ENCODE measurements around the gene DIS3L2. TPM values are rescaled to one million over a fixed set of nuclear protein-coding genes. Genes with fewer than 3 reads are reported as not detected.
A peak's percentile ranks its signal among the peaks of the same experiment; 100 is the strongest.

Gene DIS3L2
- total and polyA plus RNA-seq, 12 donors, result 20.0 to 54.7 (median 30.5) TPM

GRCh38 chr2:232075080-232075479 is 113.6 kb downstream of the DIS3L2 start:
- intact Hi-C loops (cut with DNase I), result no loop called here
- H3K4me3 ChIP-seq, result no peak overlapping the region
- no peaks in the 10 kb centered on the region for H3K4me1 ChIP-seq (replicated peaks in 1 of 2)
- peak in 3 of 7 donors; percentile 26 to 52 (median 30) for DNase-seq
- no peak overlapping the region for H3K27ac ChIP-seq
- 53 to 64% (median 58%) methylated on average over 1 of the region's 1 CpG for WGBS, 4 donors
- H3K27me3 ChIP-seq, result no peaks in the 10 kb centered on the region
- no peaks in the 10 kb centered on the region for H3K9me3 ChIP-seq (replicated peaks in 1 of 3)
- no peaks in the 10 kb centered on the region for H3K36me3 ChIP-seq (replicated peaks in 1 of 2)
- TF ChIP-seq POLR2A (IDR thresholded peaks at IDR 0.05) (no peak), CTCF (IDR thresholded peaks at IDR 0.05) (no peak)

GRCh38 chr2:232075859-232076258 is 114.3 kb downstream of the DIS3L2 start:
- DNase-seq, result no peak
- Histone ChIP-seq H3K36me3 (replicated peaks in 1 of 2) (no peaks in the 10 kb centered on the region), H3K4me3 (no peak overlapping the region), H3K27me3 (no peaks in the 10 kb centered on the region), H3K9me3 (replicated peaks in 1 of 3) (no peaks in the 10 kb centered on the region), H3K4me1 (replicated peaks in 1 of 2) (no peaks in the 10 kb centered on the region), H3K27ac (no peak overlapping the region)
- 97 to 100% (median 99%) methylated on average over 1 of the region's 1 CpG for WGBS, 4 donors
- no peak for TF ChIP-seq POLR2A (IDR thresholded peaks at IDR 0.05)
- TF ChIP-seq CTCF (IDR thresholded peaks at IDR 0.05), result no peak
- intact Hi-C loops (cut with DNase I), result no loop called here

DNA sequence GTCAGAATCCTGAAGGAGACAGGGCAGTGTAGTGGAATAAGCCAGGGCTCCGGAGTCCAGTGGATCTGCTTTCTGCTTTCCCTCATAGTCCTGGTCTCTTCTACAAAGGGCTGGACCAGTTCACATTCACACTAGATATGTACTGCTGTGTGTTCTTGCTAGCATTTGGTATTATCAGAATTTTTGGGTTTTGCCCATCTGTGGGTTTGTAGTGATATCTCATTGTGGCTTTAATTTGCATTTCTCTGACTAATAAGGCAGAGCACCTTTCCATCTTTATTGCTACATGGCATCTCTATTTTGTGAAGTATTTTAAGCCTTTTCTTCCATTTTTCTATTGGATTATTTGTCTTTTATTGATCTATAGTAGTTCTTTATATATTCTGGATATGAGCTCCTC is 114.8 kb downstream of the DIS3L2 start:
- no peaks in the 10 kb centered on the region for H3K9me3 ChIP-seq (replicated peaks in 1 of 3)
- no peaks in the 10 kb centered on the region for H3K36me3 ChIP-seq (replicated peaks in 1 of 2)
- DNase-seq, result no peak
- 88 to 100% (median 99%) methylated on average over 1 of the region's 1 CpG for WGBS, 4 donors
- no peaks in the 10 kb centered on the region for H3K4me1 ChIP-seq (replicated peaks in 1 of 2)
- H3K4me3 ChIP-seq, result no peak overlapping the region
- no peak overlapping the region for H3K27ac ChIP-seq
- H3K27me3 ChIP-seq, result no peaks in the 10 kb centered on the region
- intact Hi-C loops (cut with DNase I), result no loop called here
- TF ChIP-seq CTCF (IDR thresholded peaks at IDR 0.05) (no peak), POLR2A (IDR thresholded peaks at IDR 0.05) (no peak)

DNA sequence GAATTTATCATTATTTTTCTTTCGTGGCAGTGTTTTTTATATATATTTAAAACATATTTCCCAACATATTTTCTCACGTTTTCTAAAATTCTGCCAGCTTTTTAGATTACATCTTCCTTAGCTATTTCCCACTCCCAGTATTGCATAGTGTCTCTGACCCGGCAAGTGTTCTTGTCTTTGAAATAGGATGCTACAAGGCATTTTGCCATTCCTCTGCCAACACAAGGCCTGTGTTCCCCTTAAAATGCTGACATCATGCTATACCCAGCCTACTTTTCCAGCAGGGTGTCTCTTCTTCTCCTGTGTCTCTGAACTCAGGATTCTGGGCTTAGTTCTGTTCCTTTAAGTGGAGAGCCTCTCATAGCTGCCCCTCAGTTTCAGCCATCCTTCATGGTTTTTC is 115.2 kb downstream of the DIS3L2 start:
- 93 to 96% (median 94%) methylated on average over 3 of the region's 3 CpGs for WGBS, 4 donors
- Histone ChIP-seq H3K4me3 (no peak overlapping the region), H3K9me3 (replicated peaks in 1 of 3) (no peaks in the 10 kb centered on the region), H3K36me3 (replicated peaks in 1 of 2) (no peaks in the 10 kb centered on the region), H3K27me3 (no peaks in the 10 kb centered on the region), H3K27ac (no peak overlapping the region), H3K4me1 (replicated peaks in 1 of 2) (no peaks in the 10 kb centered on the region)
- DNase-seq, result no peak
- intact Hi-C loops (cut with DNase I), result no loop called here
- TF ChIP-seq CTCF (IDR thresholded peaks at IDR 0.05) (no peak), POLR2A (IDR thresholded peaks at IDR 0.05) (no peak)
